ENCODE measurements around the gene OR56B1.
"Not testable (repeated sequence)": the region's sequence is repeated elsewhere in the genome, so short reads cannot be mapped to it uniquely, and the experiment has no call there.

Gene OR56B1

GRCh38 chr11:5736396-5736795 is at the start of gene OR56B1:
TSS of gene OR56B1 (plus strand) at chr11:5736448. CDS start at chr11:5736517, 69 bp downstream.
- no peak for DNase-seq

GRCh38 chr11:5688482-5688881 is 47.8 kb upstream of the OR56B1 start:
- no peak for DNase-seq

- DNase-seq: peak; percentile 54 to 73
Observed at GRCh38 chr11:5689551-5689983, 46.7 kb upstream of the OR56B1 start, which contains the start of gene TRIM22. TSS of gene TRIM22 (plus strand) at chr11:5689790. CDS start at chr11:5696233, 6,443 bp downstream.

- no peak for DNase-seq
Observed at GRCh38 chr11:5690216-5690615, 46.0 kb upstream of the OR56B1 start.

GRCh38 chr11:5690736-5691135 is 45.5 kb upstream of the OR56B1 start:
- no peak for DNase-seq

GRCh38 chr11:5691238-5691963 is 44.8 kb upstream of the OR56B1 start:
- not testable (repeated sequence) for DNase-seq

GRCh38 chr11:5691964-5692361 is 44.3 kb upstream of the OR56B1 start:
- no peak for DNase-seq

- DNase-seq: no peak
Observed at GRCh38 chr11:5694642-5695041, 41.6 kb upstream of the OR56B1 start.

GRCh38 chr11:5695580-5695979 is 40.7 kb upstream of the OR56B1 start:
- no peak for DNase-seq

GRCh38 chr11:5696210-5696609 is 40.0 kb upstream of the OR56B1 start:
- DNase-seq: no peak

GRCh38 chr11:5698281-5698680 is 38.0 kb upstream of the OR56B1 start:
- no peak for DNase-seq

- no peak for DNase-seq
Observed at GRCh38 chr11:5700421-5701054, 35.7 kb upstream of the OR56B1 start.

GRCh38 chr11:5701055-5701577 is 35.1 kb upstream of the OR56B1 start:
- DNase-seq: no peak

- DNase-seq: no peak
Observed at GRCh38 chr11:5703741-5704536, 32.3 kb upstream of the OR56B1 start.

GRCh38 chr11:5705688-5706087 is 30.6 kb upstream of the OR56B1 start:
- no peak for DNase-seq

- DNase-seq: peak in 1 of 2 donors; percentile 16
Observed at GRCh38 chr11:5712507-5712906, 23.7 kb upstream of the OR56B1 start.

GRCh38 chr11:5713695-5714094 is 22.6 kb upstream of the OR56B1 start:
- DNase-seq: no peak

GRCh38 chr11:5716518-5716917 is 19.7 kb upstream of the OR56B1 start:
- not testable (repeated sequence) for DNase-seq

- no peak for DNase-seq
Observed at GRCh38 chr11:5719703-5720495, 16.3 kb upstream of the OR56B1 start.

GRCh38 chr11:5722622-5723021 is 13.6 kb upstream of the OR56B1 start:
- DNase-seq: no peak

- DNase-seq: no peak
Observed at GRCh38 chr11:5726351-5726750, 9.9 kb upstream of the OR56B1 start.

GRCh38 chr11:5727691-5728090 is 8.6 kb upstream of the OR56B1 start:
- DNase-seq: no peak

All from CD4-positive, alpha-beta T cell treated with Interleukin-1 beta for 1 hour (primary cell).